Brain pericyte (primary cell): ENCODE measurements around the gene GCFC2.
"Not testable (repeated sequence)": the region's sequence is repeated elsewhere in the genome, so short reads cannot be mapped to it uniquely, and the experiment has no call there.

Experiments used
- DNase-seq: peaks from one replicate; pipeline ENCODE4 v3.0.0-alpha.2; 2012; ENCODE audit warnings: low read depth, low spot score

GCFC2 gene

DNA sequence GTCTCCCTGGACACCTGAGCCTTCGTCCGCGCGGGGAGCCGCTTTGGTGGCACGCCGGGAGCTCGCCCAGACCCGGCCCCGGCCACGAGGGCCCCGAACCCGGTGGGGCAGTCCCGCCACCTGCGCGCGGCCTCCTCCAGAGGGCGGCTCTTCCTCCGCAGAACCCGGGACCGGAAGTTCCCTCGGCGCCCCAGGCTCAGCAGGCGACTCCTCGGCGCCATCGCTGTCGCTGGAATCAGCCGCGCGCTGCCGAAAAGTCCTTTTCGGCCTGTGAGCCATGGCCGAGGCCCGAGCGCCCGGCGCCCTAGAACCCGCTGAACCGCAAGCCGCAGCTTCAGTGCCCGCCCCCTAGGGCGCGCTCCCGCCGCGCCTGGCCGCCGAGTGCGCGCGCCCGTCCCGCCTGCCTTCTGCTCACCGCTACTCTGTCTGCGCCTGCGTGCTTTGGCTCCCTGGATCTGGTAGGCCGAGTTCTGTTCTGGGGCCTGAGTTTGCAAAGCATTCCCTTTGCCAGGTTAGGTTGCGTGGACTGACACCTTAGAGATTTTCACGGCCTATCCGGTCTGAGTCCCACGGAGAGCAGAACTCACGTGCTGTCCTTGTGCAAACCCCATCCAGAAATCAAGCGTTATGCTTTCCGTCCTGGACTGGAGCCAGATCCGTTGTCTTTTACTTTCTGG, at the start of gene GCFC2:
Gene GCFC2, minus strand, starts transcription at position 339 of the 677 bp plus-strand sequence. Its CDS starts 60 bp downstream, at position 279.
- DNase-seq = peak; percentile 44

DNA sequence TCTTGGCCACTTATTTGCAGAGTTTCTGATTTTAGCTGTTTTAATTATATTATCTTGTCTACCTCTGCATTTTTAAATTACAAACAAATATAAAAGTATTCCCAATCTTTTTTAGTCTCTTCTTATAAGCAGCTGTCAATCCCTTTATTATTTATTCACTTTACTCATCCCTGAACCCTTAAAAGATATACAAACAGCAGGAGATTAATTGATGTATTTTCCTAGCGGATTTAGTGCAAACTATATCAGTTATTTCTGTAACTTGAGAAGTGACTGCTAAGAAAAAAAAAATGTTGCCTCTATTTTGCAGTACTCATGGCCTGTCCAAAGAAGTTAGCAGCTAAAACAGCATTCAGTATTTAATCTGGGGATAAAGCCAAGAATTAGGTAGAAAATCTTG, 42.1 kb upstream of the GCFC2 start:
- DNase-seq = no peak

DNA sequence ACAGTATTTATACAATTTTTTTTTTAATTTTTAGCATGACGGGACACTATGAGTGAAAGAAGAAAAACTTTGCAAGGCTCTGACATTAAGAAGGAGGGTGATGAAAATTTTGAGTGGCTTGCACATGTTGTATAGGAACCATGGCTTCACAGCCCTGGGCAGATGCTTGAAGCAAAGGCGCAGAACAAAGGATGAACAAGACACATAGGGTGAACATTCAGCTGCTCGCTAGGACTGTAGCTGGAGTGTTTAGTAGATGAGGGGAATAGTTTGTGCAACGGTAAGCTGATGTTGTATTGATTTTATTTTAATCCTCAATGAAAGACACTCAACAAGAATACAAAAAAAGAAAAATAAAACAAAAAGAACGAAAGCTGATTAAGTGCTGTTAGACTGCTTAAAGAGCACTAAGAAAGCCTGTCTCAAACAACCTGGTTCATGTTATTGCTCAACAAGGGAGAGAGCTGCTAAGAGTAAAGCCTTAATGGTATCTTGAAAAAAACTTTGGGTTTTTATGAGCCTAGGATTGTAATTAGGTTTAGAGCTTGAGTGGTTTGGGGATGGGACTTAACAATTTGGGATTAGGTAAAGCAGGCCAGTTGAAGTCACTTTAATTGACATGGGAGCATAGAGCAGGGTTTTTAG, 41.2 kb upstream of the GCFC2 start:
- no peak for DNase-seq

DNA sequence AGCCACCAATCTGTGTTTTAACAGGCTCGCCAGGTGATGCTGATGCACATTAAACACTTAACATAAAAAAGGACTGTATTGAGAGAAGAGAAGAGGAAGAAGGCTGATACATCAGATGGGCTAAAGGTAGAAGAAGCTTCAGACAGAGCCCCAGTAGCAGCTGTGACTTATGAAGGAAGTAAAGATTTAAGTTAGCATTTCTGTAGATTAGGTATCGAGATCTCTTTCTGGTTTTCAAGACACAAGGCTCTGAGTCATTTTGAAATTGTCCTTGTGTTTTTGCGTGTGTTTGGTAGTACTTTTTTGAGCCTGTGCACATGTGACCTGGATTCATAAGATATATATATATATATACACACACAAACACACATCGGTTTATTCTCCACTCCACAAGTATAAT, 40.6 kb upstream of the GCFC2 start:
- no peak for DNase-seq

DNA sequence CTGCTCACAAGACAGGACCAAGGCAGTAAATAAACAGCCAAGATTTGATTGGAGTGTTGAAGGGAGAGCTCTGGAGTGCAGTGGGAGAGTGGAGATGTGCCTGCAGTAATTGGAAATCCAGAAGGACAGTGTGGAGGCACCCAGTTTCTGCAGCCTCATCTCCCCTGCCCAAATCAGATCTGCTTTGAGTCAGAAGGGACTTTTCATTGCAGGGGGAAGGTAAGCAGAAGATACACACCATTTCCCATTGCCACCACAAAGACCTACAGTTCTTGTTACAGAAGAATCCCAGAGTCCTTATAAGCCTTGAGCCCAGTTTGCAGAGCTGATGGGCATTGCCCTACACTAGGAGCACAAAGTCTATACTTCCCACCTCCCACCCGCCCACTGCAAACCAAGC, 27.2 kb upstream of the GCFC2 start:
- DNase-seq = no peak

DNA sequence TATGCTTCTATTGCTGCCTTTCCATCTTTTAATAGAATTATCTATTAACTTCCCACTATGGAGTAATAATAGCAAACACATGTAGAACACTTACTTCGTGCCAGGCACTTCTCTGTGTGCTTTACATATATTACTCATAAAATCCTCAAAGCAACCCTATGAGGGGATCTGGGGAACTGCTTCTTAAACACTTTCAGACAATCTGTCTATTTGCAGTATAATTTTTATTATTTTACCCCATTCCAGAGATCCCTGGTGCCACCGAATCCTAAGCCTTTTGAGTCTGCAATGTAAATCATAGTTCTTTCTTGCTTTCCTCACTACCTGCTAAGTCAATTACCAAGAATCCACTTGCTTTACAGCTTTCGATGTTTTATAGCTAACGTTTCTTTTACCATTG, 25.6 kb upstream of the GCFC2 start:
- no peak for DNase-seq

DNA sequence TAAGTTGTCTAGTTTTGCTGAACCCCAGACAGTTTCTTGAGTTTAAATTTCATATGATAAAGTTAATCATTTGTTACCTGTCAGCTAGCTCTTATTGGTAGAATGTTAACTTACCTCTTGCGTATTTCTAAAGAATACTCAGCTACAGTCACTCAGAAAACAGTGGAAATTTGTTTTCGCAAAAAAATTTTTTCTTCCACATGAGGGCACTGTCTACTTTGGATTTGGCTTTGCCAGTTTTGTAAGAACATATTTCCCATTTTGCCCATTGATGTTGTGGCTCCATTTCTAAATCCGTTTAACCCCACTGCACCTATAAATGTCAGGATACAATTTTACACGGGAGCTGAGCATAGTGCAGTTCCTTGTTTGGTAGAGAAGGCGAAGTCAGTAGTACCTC, 19.1 kb upstream of the GCFC2 start:
- DNase-seq = no peak

DNA sequence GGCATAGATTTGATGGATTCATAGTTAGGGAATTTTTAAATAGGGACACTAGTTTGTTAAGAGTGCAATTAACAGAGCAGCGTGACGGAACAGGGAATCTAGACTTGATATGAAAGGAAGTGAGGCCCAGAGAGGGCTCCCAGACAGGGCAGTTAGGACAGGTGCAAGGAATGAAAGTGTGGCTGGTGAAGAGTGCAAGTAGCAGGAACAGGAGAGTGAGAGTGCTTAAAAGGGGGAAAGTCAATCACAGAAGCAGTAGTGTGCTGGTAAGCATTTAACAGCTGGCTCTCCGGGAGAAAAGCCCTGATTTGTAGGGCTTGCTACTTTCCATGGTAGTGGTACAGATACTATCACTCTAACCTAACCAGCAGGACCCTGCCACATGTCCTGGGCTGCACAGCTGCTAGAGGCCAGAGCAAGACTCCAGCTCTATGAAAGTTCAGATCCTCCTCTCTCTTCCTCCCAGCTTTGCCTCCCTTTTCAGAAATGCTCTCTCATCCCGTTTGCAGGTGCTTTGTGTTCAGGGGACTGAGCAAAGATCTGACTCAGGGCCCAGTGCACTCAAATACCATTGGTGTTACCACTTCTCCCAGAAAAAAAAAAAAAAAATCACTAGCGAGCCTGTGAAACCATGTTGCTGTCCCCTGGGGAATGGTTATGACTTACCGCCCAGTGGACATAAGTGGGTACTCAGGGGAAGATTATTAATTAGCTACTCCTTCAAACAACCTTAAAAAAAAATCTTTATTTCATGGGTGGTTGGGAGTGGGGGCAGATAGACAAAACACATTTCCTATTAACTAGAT, 18.1 kb upstream of the GCFC2 start:
- no peak for DNase-seq

DNA sequence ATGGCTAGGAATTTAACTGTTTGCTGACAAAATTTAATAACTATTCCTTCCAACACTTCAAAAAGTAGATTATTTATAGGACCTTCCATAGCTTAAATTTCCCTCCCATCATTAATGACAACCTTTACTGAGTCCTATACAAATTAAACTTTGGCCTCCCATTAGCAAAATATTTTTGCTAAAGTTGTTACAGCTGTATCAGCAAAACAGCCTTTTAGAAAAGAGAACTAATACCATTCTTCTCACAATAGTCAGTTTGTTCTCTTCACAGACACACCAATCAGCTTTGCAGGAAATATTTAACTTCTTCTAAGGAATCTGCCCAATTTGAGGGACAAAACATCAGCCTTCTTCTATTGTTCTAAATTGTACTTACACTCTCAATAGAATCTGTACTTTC, 12.0 kb upstream of the GCFC2 start:
- no peak for DNase-seq

DNA sequence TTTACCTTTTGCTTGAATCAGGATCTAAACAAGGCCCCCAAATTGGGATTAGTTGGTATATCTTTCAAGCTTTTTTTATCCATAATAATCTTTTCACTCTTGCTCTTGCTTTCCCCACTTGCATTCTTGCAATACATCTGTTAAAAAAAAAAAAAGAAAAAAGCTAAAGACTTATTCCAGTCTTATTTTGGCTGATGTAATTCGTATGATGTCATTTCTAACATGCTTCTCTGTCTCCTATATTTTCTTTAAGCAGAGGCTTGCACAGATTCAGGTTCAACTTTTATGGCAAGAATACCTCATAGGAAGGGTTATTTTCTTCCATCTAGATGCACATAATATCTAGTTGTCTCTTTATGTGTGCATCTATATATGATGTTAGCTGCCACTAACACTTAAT, 9.8 kb upstream of the GCFC2 start:
- DNase-seq = no peak

DNA sequence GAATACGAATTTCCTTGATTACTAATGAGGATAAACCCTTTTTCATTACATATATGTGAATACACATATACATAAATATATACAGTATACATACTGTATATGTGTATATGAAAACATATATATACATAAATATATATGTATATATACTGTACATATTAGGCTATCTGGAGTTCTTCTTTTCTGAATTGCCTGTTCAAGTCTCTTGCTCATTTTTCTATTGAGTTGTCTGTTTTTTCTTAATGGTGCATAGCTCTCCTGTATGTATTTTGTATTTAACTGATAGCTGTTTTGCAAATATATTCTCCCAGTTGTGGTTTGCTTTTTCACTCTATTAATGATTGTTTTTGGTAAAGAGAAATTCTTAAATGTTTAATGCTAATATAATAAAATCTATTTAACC, 8.9 kb upstream of the GCFC2 start:
- no peak for DNase-seq

DNA sequence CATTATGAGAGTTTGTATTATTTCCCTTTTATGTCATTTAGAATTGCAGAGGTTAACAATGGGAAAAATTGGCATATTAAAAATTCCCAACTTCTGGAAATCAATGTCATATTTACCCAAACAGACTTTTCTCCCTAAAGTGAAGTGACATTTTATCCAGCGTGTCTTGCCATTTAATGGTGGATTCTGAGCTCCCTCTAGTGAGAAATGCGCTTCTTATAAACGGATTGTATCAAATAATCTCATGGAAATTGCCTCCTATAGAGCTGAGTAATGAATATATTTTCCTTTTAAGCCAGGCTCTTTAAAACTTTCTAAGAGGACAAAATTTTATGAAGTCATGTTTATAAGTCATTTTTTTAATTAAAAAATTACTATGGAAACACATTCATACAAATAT, 5.7 kb upstream of the GCFC2 start:
- no peak for DNase-seq

DNA sequence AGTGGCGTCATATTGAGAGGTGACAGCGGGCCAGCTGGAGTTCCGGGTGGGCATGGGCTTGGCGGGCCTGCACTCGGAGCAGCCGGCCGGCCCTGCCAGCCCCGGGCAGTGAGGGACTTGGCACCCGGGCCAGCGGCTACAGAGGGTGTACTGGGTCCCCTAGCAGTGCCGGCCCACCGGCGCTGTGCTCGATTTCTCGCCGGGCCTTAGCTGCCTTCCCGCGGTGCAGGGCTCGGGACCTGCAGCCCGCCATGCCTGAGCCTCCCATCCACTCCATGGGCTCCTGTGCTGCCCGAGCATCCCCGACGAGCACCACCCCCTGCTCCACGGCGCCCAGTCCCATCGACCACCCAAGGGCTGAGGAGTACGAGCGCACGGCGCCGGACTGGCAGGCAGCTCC, 875 bp upstream of the GCFC2 start:
- not testable (repeated sequence) for DNase-seq

DNA sequence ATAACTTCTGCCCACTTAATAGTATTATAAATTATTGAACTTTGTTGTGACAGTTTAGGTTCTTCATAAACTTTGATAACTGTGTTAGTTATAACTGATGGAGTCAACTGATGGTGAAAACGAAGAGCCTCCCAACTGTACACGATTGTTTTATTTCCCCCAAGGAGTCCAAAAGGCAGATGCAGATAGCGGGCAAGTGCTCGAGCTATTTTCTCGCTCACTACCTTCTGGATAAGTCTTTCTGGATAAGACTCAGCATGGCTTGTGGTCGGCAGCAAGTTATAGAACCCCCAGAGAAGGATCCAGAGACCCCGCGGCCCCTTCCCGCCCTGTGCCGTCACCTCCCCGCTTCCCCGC, 517 bp downstream of the GCFC2 start:
- no peak for DNase-seq

DNA sequence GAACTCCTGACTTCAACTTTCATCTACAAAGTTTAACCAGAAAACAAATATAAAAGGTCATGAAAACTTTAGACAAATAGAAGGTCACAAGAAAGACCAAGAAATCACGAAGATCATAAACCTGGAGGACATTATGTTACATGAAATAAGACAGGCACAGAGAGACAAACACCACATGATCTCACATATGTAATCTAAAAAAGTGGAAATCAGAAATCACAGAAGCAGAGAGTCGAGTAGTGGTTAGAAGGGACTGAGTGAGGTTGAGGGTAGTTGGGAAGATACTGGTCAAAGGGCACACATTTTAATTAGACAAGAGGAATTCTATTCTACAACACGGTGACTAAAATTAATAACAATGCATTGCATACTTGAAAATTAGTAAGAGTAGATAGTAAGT, 1.4 kb downstream of the GCFC2 start:
- no peak for DNase-seq

DNA sequence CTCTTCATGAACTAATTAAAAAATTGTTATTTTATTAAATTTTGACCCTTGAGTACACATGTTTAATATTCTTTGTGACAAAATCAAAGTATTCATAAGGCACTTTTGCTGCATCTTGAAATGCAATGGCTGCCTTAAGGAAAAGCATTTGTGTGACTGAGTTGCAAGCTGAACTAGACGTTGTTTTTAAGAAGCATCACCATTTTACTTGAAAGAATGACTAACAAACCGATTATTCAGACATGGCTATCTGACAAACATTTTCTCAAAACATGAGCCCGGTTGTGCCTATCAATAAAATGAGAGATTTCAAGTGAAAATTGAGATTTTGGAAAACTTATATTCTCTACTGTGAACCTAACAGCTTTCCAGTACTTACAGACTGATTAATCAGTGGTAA, 2.8 kb downstream of the GCFC2 start:
- DNase-seq = no peak

DNA sequence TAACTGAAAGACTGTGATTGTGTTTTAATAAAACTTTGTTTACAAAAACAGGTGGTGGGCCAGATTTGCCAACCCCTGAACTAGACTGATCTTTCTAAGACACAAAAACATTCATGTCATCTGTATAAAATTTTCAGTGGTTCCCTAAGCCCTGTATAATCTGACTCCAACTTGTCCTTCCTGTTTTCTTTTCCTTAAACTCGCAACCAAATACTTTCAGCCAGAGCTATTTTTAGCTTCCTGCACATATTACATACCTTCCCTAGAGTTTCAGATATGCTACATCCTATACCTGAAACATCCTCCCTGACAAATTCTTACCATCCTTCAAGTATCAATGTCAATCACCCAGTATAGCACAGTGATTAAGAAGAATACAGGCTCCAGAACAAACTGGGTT, 4.8 kb downstream of the GCFC2 start:
- no peak for DNase-seq

DNA sequence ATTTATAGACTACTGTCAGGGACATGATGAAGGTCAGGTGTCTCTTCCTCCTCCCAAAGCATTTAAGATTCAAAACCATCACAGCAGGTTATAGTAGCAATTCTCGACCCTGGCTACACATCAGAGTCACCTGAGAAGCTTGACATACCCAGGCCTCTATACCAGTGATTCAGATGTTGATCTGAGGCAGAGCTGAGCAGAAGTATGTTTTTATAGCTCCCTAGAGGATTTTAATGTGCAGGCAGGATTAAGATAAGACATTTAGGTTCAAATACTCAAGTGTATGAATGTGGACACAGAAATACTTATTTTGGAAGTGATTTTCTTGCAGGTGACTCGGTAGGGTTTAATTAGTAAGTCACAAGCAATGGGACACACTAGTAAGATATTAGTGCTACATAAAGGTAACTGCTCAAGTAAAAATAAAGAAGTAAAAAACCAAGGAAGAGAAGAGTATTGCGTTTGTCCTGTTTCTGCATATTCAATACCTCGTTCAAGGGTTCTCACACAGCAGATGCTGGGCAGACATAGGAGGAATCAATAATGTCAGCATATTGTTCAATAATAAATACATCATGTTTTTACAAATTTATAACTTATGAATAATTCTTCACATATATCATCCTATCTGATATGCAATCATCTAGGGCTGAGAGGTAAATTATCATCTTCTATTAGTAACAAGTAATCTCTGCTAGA, 7.0 kb downstream of the GCFC2 start:
- no peak for DNase-seq

DNA sequence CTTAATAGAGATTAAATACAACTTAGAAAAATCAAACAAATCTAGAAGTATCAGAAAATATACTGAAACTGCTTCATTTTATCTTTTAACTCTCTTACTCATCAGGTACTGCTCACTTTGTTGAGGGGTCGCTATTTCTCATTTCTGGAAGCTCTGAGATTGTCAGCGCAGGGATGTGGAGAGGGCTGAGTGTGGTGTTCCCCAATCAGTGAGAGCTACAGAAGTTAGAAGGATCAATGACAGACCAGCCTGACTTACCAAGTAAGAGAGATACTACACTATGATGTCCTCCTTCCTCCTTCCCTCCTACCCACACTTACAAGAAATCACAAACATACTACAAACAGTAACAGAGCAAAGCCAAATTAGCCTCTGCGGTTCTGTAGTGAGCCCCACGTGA, 8.1 kb downstream of the GCFC2 start:
- no peak for DNase-seq

DNA sequence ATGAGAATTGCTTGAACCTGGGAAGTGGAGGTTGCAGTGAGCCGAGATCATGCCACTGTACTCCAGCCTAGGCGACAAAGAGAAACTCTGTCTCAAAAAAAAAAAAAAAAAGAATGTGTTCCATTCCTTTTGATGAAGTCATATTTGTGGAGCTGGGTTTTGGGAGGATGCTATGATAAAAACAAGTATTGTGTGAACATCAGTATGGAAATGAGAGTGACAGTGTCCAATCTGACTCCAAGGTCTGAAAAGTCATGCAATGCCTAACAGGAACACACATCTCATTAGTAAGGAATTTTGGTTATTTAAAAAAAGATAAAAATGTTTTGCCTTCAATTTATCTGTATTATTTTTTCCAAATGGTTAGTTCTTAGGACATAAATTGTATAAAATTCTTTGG, 11.8 kb downstream of the GCFC2 start:
- no peak for DNase-seq

DNA sequence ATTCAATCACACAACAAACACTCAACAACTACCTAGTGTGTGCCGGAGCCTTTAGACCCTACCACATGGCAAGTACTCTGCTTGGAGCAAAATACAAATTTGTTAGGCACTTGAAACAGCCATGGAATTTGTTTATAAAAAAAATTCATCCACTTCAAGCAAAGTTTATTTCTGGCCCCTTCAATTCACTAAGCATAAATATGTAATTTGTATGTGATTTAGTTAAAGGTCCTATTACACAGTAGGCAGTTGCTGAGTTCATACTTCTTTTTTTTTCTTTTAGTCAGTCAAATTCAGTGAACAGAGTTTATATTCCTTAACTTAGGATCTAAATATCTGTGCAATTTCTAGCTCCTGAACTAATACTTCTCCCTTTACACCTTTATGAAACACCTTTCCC, 22.5 kb downstream of the GCFC2 start:
- DNase-seq = no peak

DNA sequence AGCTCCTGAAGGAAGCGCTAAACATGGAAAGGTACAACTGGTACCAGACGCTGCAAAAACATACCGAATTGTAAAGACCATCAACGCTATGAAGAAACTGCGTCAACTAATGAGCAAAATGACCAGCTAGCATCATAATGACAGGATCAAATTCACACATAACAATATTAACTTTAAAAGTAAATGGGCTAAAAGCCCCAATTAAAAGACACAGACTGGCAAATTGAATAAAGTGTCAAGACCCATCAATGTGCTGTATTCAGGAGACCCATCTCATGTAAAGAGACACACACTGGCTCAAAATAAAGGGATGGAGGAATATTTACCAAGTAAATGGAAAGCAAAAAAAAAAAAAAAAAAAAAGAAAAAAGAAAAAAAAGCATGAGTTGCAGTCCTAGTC, 27.3 kb downstream of the GCFC2 start:
- not testable (repeated sequence) for DNase-seq
